ENCODE results near the gene LMAN1L. TPM values are rescaled to one million over a fixed set of nuclear protein-coding genes. Genes with fewer than 3 reads are reported as not detected.

Gene LMAN1L
- total RNA-seq, 1 experiment from 2014 or later, result 0.23 TPM

DNA sequence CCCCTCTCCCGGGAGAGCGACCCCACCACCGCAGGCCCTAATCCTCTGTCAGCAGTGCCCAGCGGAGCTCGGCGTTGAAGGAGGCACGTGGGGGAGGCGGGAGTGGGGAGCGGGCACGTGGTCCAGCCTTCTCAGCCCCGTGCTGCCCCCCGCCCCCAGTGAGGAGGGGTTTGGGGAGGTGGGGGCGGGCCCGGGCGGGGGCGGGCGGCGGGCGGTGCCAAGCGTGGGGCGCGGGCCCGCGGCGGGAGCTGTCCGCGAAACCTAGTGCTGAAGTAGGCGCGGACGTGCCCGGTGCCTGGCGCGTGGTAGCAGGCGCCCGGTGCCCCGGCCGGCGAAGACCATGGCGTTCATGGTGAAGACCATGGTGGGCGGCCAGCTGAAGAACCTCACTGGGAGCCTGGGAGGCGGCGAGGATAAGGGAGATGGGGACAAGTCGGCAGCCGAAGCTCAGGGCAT lies 13.8 kb downstream of the LMAN1L start, which contains the start of gene CPLX3:
Gene CPLX3 (plus strand): TSS at position 264 of the 456 bp plus-strand sequence. CDS start 77 bp downstream, at position 341.
- ChIA-PET CTCF (interaction anchor here (0.7 to 1.1 kb wide), 3 partner anchors 16 to 193 kb away, joined by 3 to 4 read pairs (median 3); partner anchors contain the start of gene ULK3), POLR2A (no interaction called here)
- Mint-ChIP-seq H3K9me3 (ENCODE audit: unreplicated experiment) (no peaks in the 10 kb centered on the region), H3K4me1 (ENCODE audit: insufficient read depth, unreplicated experiment) (no peaks in the 10 kb centered on the region), H3K27ac (ENCODE audit: low read depth, unreplicated experiment) (no peak within 1 kb of the TSS), H3K36me3 (ENCODE audit: insufficient read depth, unreplicated experiment) (no peaks in the 10 kb centered on the region), H3K4me3 (ENCODE audit: unreplicated experiment) (no peak within 1 kb of the TSS), H3K27me3 (ENCODE audit: insufficient read depth, unreplicated experiment) (peaks cover 35% of the 10 kb centered on the region)
- DNase-seq (ENCODE audit: unreplicated experiment), result no peak
- TF ChIP-seq CTCF (IDR thresholded peaks at IDR 0.05; ENCODE audit: unreplicated experiment), result no peak
- no TSS peak for BruUV-seq (replicated peaks)
- intact Hi-C loops (cut with micrococcal nuclease), result no loop called here

DNA sequence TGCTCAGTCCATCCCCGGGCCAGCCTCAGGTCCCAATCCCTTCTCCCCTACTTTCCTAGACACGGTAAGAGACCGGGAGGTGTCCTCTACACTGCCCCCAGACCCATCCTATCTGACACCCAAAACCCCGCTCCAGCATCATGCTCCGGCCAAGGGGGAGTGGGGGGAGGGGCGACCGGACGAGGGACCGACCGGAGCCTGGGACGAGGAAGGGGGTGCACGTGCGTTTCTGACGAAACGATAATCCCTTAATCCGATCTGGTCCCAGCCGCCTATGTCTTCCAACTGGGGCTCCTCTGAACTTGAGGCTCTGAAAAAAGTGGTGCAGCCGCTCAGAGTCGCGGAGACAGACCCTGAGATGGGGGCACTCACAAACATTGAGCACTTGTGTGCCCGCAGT lies 14.3 kb downstream of the LMAN1L start:
- H3K9me3 Mint-ChIP-seq (ENCODE audit: unreplicated experiment), result no peaks in the 10 kb centered on the region
- no peaks in the 10 kb centered on the region for H3K4me1 Mint-ChIP-seq (ENCODE audit: insufficient read depth, unreplicated experiment)
- POLR2A ChIA-PET, result no interaction called here
- no peaks in the 10 kb centered on the region for H3K36me3 Mint-ChIP-seq (ENCODE audit: insufficient read depth, unreplicated experiment)
- CTCF ChIA-PET, result interaction anchor here (0.8 to 1.0 kb wide), 2 partner anchors 55 to 193 kb away, joined by 3 read pairs; no protein-coding TSS in a partner anchor
- no peak for DNase-seq (ENCODE audit: unreplicated experiment)
- no TSS peak for BruUV-seq (replicated peaks)
- H3K27me3 Mint-ChIP-seq (ENCODE audit: insufficient read depth, unreplicated experiment), result peaks cover 35% of the 10 kb centered on the region
- no peak for TF ChIP-seq CTCF (IDR thresholded peaks at IDR 0.05; ENCODE audit: unreplicated experiment)
- H3K27ac Mint-ChIP-seq (ENCODE audit: low read depth, unreplicated experiment), result no peak overlapping the region
- no peak overlapping the region for H3K4me3 Mint-ChIP-seq (ENCODE audit: unreplicated experiment)
- intact Hi-C loops (cut with micrococcal nuclease), result no loop called here

DNA sequence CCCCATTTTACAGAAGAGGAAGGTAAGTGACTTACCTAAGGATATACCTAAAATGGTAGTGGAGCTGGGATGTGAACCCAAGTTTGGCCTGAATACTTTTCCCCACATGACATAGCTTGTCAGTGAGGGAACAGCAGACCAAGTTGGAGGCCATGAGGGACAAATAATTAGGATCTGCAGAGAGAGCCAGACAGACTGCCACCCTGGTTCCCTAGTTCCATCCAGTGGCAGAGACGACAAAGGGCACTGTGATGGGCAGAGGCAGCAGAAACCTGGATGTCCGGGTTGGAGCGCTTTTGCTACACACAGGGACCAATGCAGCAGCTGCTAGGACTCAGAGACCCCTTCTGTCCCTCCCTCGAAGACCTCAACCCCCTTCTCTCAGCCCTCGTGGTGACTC lies 15.0 kb downstream of the LMAN1L start:
- no peaks in the 10 kb centered on the region for H3K9me3 Mint-ChIP-seq (ENCODE audit: unreplicated experiment)
- ChIA-PET POLR2A (no interaction called here), CTCF (interaction anchor here (1.0 to 1.7 kb wide), 2 partner anchors 47 to 55 kb away, joined by 3 to 7 read pairs; no protein-coding TSS in a partner anchor)
- DNase-seq (ENCODE audit: unreplicated experiment), result no peak
- H3K27me3 Mint-ChIP-seq (ENCODE audit: insufficient read depth, unreplicated experiment), result peaks cover 35% of the 10 kb centered on the region
- no peak for TF ChIP-seq CTCF (IDR thresholded peaks at IDR 0.05; ENCODE audit: unreplicated experiment)
- no peak overlapping the region for H3K27ac Mint-ChIP-seq (ENCODE audit: low read depth, unreplicated experiment)
- no peaks in the 10 kb centered on the region for H3K4me1 Mint-ChIP-seq (ENCODE audit: insufficient read depth, unreplicated experiment)
- no peak overlapping the region for H3K4me3 Mint-ChIP-seq (ENCODE audit: unreplicated experiment)
- intact Hi-C loops (cut with micrococcal nuclease), result no loop called here
- no TSS peak for BruUV-seq (replicated peaks)
- H3K36me3 Mint-ChIP-seq (ENCODE audit: insufficient read depth, unreplicated experiment), result no peaks in the 10 kb centered on the region

GRCh38 chr15:74828835-74829234 lies 16.2 kb downstream of the LMAN1L start:
- ChIA-PET CTCF (interaction anchor here (0.8 to 1.7 kb wide), 6 partner anchors 8 to 457 kb away, joined by 3 to 7 read pairs (median 3); no protein-coding TSS in a partner anchor), POLR2A (interaction anchor here (0.9 to 1.1 kb wide), 2 partner anchors 9 to 21 kb away, joined by 3 to 4 read pairs; no protein-coding TSS in a partner anchor)
- no TSS peak for BruUV-seq (replicated peaks)
- Mint-ChIP-seq H3K27ac (ENCODE audit: low read depth, unreplicated experiment) (no peak overlapping the region), H3K36me3 (ENCODE audit: insufficient read depth, unreplicated experiment) (no peaks in the 10 kb centered on the region), H3K9me3 (ENCODE audit: unreplicated experiment) (no peaks in the 10 kb centered on the region), H3K27me3 (ENCODE audit: insufficient read depth, unreplicated experiment) (peaks cover 35% of the 10 kb centered on the region), H3K4me1 (ENCODE audit: insufficient read depth, unreplicated experiment) (no peaks in the 10 kb centered on the region), H3K4me3 (ENCODE audit: unreplicated experiment) (no peak overlapping the region)
- no peak for TF ChIP-seq CTCF (IDR thresholded peaks at IDR 0.05; ENCODE audit: unreplicated experiment)
- no peak for DNase-seq (ENCODE audit: unreplicated experiment)
- intact Hi-C loops (cut with micrococcal nuclease), result no loop called here

Data from MCF 10A (cell line).